Measurements from ENCODE around the gene KIAA0930.

GRCh38 chr22:45217345-45217744, 23.3 kb downstream of the KIAA0930 start:
- TF ChIP-seq, protein P1, sequence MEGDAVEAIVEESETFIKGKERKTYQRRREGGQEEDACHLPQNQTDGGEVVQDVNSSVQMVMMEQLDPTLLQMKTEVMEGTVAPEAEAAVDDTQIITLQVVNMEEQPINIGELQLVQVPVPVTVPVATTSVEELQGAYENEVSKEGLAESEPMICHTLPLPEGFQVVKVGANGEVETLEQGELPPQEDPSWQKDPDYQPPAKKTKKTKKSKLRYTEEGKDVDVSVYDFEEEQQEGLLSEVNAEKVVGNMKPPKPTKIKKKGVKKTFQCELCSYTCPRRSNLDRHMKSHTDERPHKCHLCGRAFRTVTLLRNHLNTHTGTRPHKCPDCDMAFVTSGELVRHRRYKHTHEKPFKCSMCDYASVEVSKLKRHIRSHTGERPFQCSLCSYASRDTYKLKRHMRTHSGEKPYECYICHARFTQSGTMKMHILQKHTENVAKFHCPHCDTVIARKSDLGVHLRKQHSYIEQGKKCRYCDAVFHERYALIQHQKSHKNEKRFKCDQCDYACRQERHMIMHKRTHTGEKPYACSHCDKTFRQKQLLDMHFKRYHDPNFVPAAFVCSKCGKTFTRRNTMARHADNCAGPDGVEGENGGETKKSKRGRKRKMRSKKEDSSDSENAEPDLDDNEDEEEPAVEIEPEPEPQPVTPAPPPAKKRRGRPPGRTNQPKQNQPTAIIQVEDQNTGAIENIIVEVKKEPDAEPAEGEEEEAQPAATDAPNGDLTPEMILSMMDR (IDR thresholded peaks at IDR 0.05), result no peak
- no peak for TF ChIP-seq POLR2A (IDR thresholded peaks at IDR 0.05)
